Gastrocnemius medialis (tissue), 4 donors: Measurements from ENCODE around the gene SPOCD1.

Source experiments
- CTCF ChIP-seq, 5 experiments: fragments of 450-650 bp in 3 of 5; fragments of 200-600 bp in 2 of 5; sonication (generic) in 2 of 5; IDR thresholded peaks in 4 of 5; conservative IDR thresholded peaks in 1 of 5; 1 replicate in 4 of 5; 2 replicates in 1 of 5; pipeline ENCODE4 v1.5.1; 2016 to 2019; ENCODE audit warnings: antibody characterized with exemption in 5 of 5, mild to moderate bottlenecking in 3 of 5, moderate library complexity in 3 of 5
- POLR2A ChIP-seq, 2 donors: fragments of 450-650 bp; IDR thresholded peaks; one replicate each; pipeline ENCODE4 v1.6.1; 2017; ENCODE audit warnings: antibody characterized with exemption in 2 of 2, mild to moderate bottlenecking in 2 of 2, moderate library complexity in 2 of 2

- TF ChIP-seq CTCF (IDR thresholded peaks at IDR 0.05 in 4 of 5, conservative IDR thresholded peaks at IDR 0.05 in 1 of 5) (no peak), POLR2A (IDR thresholded peaks at IDR 0.05) (no peak)
Measured at GRCh38 chr1:31799196-31799894, 16.5 kb downstream of the SPOCD1 start.
